HepG2 (cell line): ENCODE data around the gene UNC93A. TPM values are rescaled to one million over a fixed set of nuclear protein-coding genes. Genes with fewer than 3 reads are reported as not detected.

Source experiments
- CREB1 ChIP-seq, 2 experiments: fragments of 450-650 bp in 1 of 2; IDR thresholded peaks; 2 replicates each; pipeline ENCODE4 v1.6.1; 2016 to 2017; ENCODE audit warnings: control low read depth in 1 of 2, mild to moderate bottlenecking in 1 of 2, missing compliant biosample characterization in 1 of 2, missing genetic modification characterization in 1 of 2
- HDAC1 ChIP-seq: sonication (generic); formaldehyde crosslinking; IDR thresholded peaks from 2 replicates; pipeline ENCODE4 v1.5.1; 2020; ENCODE audit warnings: mild to moderate bottlenecking, missing genetic modification reagents
- HES4 ChIP-seq: sonication (generic); formaldehyde crosslinking; IDR thresholded peaks from 2 replicates; pipeline ENCODE4 v1.9.0; 2021; ENCODE audit warnings: mild to moderate bottlenecking, missing genetic modification reagents, borderline replicate concordance
- IRF2 ChIP-seq: IDR thresholded peaks from 2 replicates; pipeline ENCODE4 v1.6.1; 2018; ENCODE audit warnings: missing genetic modification reagents, missing compliant biosample characterization
- KDM2A ChIP-seq: sonication (generic); formaldehyde crosslinking; IDR thresholded peaks from 2 replicates; pipeline ENCODE4 v1.4.0; 2020; ENCODE audit warnings: low read depth, missing genetic modification reagents, borderline replicate concordance
- KDM4B ChIP-seq: sonication (generic); formaldehyde crosslinking; IDR thresholded peaks from 2 replicates; pipeline ENCODE4 v1.4.0; 2020; ENCODE audit warnings: missing genetic modification reagents
- NFIC ChIP-seq: IDR thresholded peaks from 2 replicates; pipeline ENCODE4 v1.6.1; 2012; ENCODE audit warnings: mild to moderate bottlenecking, low read length, inconsistent platforms
- NFKB2 ChIP-seq: sonication (generic); formaldehyde crosslinking; IDR thresholded peaks from 2 replicates; pipeline ENCODE4 v1.4.0; 2020; ENCODE audit warnings: missing genetic modification reagents, borderline replicate concordance
- POGZ ChIP-seq: sonication (generic); formaldehyde crosslinking; IDR thresholded peaks from 2 replicates; pipeline ENCODE4 v1.4.0; 2020; ENCODE audit warnings: mild to moderate bottlenecking, missing genetic modification reagents
- SATB2 ChIP-seq: sonication (generic); formaldehyde crosslinking; IDR thresholded peaks from 2 replicates; pipeline ENCODE4 v1.5.0; 2020; ENCODE audit warnings: missing genetic modification reagents
- SMYD3 ChIP-seq: sonication (generic); formaldehyde crosslinking; IDR thresholded peaks from 2 replicates; pipeline ENCODE4 v1.8.1; 2023; ENCODE audit warnings: mild to moderate bottlenecking, missing genetic modification reagents
- SNRNP70 ChIP-seq: fragments of 200-400 bp; formaldehyde crosslinking; IDR thresholded peaks from 2 replicates; pipeline ENCODE4 v1.6.1; 2017; ENCODE audit warnings: mild to moderate bottlenecking, low read depth, low read length, moderate library complexity
- SOX13 ChIP-seq, 3 experiments: fragments of 450-650 bp in 1 of 3; sonication (generic) in 1 of 3; formaldehyde crosslinking in 1 of 3; IDR thresholded peaks in 2 of 3; conservative IDR thresholded peaks in 1 of 3; 2 replicates each; pipeline versions ENCODE4 v1.5.0 to v1.6.1; 2016 to 2020; ENCODE audit warnings: antibody characterized with exemption in 1 of 3, mild to moderate bottlenecking in 1 of 3, missing compliant biosample characterization in 1 of 3, missing genetic modification reagents in 1 of 3, moderate library complexity in 1 of 3
- SPEN ChIP-seq: sonication (generic); formaldehyde crosslinking; IDR thresholded peaks from 2 replicates; pipeline ENCODE4 v1.5.1; 2020; ENCODE audit warnings: low read depth, mild to moderate bottlenecking, missing genetic modification reagents
- TMF1 ChIP-seq: sonication (generic); formaldehyde crosslinking; IDR thresholded peaks from 2 replicates; pipeline ENCODE4 v1.8.1; 2022; ENCODE audit warnings: low read depth, missing genetic modification reagents
- TOPORS ChIP-seq: sonication (generic); formaldehyde crosslinking; IDR thresholded peaks from 2 replicates; pipeline ENCODE4 v1.8.0; 2023; ENCODE audit warnings: mild to moderate bottlenecking, missing genetic modification reagents
- TSC22D2 ChIP-seq: sonication (generic); formaldehyde crosslinking; IDR thresholded peaks from 2 replicates; pipeline ENCODE4 v1.5.1; 2020; ENCODE audit warnings: missing genetic modification reagents, mild to moderate bottlenecking, borderline replicate concordance
- ZNF205 ChIP-seq: IDR thresholded peaks from 2 replicates; pipeline ENCODE4 v1.6.1; 2018; ENCODE audit warnings: missing biosample characterization, missing genetic modification reagents
- ZNF605 ChIP-seq: sonication (generic); formaldehyde crosslinking; IDR thresholded peaks from 2 replicates; pipeline ENCODE4 v1.8.0; 2022; ENCODE audit warnings: mild to moderate bottlenecking, missing genetic modification reagents
- ZNF747 ChIP-seq: sonication (generic); formaldehyde crosslinking; IDR thresholded peaks from 2 replicates; pipeline ENCODE4 v1.8.1; 2023; ENCODE audit warnings: missing genetic modification reagents, mild to moderate bottlenecking, borderline replicate concordance
- ZNF792 ChIP-seq: IDR thresholded peaks from 2 replicates; pipeline ENCODE4 v1.6.1; 2016
- polyA plus RNA-seq, 8 experiments: library from polyadenylated mRNA; depleted of rRNA in 3 of 8; stranded (reverse) in 7 of 8; unstranded in 1 of 8; fragments of >200 nt; fragmentation: Illumina TruSeq in 4 of 8; extraction: Trizol in 4 of 8; gene quantifications; 2 replicates each; pipeline versions ENCODE4 v1.2.1 to v1.2.3, GENCODE V29; 2011 to 2016; ENCODE audit warnings: low read depth in 4 of 8, missing spikeins in 1 of 8, mixed read lengths in 1 of 8; ENCODE audit not compliant: insufficient read depth in 1 of 8
- total RNA-seq, 5 experiments: library from RNA; depleted of rRNA; stranded (reverse); fragments of >200 nt; fragmentation: Illumina TruSeq; extraction: Trizol; gene quantifications; 2 replicates each; pipeline ENCODE4 v1.2.3, GENCODE V29; 2016; ENCODE audit warnings: low read depth in 1 of 5
- TF ChIP-seq, protein P1 (sequence below): sonication (generic); formaldehyde crosslinking; IDR thresholded peaks from 2 replicates; pipeline ENCODE4 v1.8.0; 2022; ENCODE audit warnings: mild to moderate bottlenecking, missing genetic modification reagents, borderline replicate concordance
- TF ChIP-seq, protein P2 (sequence below): sonication (generic); formaldehyde crosslinking; IDR thresholded peaks from 2 replicates; pipeline ENCODE4 v1.4.0; 2020; ENCODE audit warnings: low read depth, missing genetic modification reagents

UNC93A gene
- total and polyA plus RNA-seq, 2 of the 13 experiments (the other 11 are each of a cell fraction or from before 2014, with no cell fraction given): 11.0 to 42.7 TPM

DNA sequence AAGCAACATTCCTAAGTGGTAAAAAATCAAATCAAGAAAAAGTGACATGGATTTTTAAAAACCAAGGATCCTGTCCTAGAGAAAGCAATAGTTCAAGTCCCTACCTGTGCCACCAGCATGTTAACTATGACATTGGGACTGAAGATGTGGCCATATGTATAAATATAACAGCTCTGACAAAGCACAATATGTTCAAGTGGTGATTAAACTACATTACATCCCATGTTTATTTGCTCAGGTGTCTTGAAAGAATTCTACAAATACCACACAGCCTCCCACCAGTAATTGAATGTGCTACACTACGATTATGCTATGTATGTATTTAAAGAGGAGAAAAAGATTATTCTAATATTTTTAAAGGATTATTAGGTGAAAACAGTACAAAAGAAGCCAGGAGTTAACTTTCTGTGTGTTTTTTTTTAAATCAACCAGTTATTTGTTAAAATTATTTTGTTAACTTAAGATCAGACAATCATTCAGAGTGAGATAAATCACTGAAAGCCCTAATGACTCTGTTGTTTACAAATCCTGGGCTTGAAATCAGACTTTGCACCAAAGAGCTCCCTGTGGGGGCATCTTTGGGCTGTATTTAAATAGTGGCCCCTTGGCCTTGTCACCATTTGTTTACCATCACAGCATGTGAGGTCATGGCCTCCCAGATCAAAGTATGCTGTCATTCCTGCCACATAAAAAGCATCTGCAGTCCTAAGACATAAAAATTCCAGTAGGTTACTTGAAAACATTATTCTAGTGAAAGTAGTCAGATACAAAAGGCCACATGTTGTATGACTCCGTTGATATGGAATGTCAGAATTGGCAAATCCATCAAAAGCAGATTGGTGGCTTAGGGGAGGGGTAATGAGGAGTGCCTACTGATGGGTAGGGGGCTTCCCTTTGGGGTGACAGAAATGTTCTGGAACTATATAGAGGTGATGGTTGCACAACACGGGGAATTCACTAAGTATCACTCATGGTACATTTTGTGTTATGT lies 50.8 kb downstream of the UNC93A start (continued):
- peak; percentile 80; the same call in 1 of the 2 replicates for TF ChIP-seq ZNF747 (CRISPR knock-in tag)
- peak; percentile 96 for TF ChIP-seq ZNF792 (CRISPR knock-in tag)
- TF ChIP-seq TOPORS (CRISPR knock-in tag): 0 out of 2 replicates have a peak, but pooled peaks have one; percentile 34
- no peak for TF ChIP-seq TMF1 (CRISPR knock-in tag)
- TF ChIP-seq POGZ (CRISPR knock-in tag): peak; percentile 88
- TF ChIP-seq ZNF205 (CRISPR knock-in tag): peak; percentile 94
- TF ChIP-seq KDM4B (CRISPR knock-in tag): peak; percentile 94; the same call in 1 of the 2 replicates
- peak; percentile 99 for TF ChIP-seq NFIC
- no peak for TF ChIP-seq SMYD3 (CRISPR knock-in tag)
- TF ChIP-seq TSC22D2: no peak; the same call in 1 of the 2 replicates
- TF ChIP-seq SATB2 (CRISPR knock-in tag): peak; percentile 46; the same call in 1 of the 2 replicates
- no peak for TF ChIP-seq SNRNP70
- peak; percentile 61 for TF ChIP-seq ZNF605
- TF ChIP-seq HDAC1 (CRISPR knock-in tag): peak; percentile 97
- TF ChIP-seq, protein P1, sequence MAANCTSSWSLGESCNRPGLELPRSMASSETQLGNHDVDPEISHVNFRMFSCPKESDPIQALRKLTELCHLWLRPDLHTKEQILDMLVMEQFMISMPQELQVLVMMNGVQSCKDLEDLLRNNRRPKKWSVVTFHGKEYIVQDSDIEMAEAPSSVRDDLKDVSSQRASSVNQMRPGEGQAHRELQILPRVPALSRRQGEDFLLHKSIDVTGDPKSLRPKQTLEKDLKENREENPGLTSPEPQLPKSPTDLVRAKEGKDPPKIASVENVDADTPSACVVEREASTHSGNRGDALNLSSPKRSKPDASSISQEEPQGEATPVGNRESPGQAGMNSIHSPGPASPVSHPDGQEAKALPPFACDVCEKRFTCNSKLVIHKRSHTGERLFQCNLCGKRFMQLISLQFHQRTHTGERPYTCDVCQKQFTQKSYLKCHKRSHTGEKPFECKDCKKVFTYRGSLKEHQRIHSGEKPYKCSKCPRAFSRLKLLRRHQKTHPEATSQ (CRISPR knock-in tag): no peak; the same call in 1 of the 2 replicates
- no peak for TF ChIP-seq NFKB2 (CRISPR knock-in tag)
- peak; percentile 96 for TF ChIP-seq IRF2 (CRISPR knock-in tag)
- TF ChIP-seq HES4: no peak
- TF ChIP-seq CREB1 (IDR thresholded peaks at IDR 0.05): peak; percentile 90
- TF ChIP-seq CREB1 (CRISPR knock-in tag; IDR thresholded peaks at IDR 0.05): peak; percentile 91
- TF ChIP-seq KDM2A (CRISPR knock-in tag): peak; percentile 45; the same call in 1 of the 2 replicates
- TF ChIP-seq SPEN: peak; percentile 49; the same call in 1 of the 2 replicates
- TF ChIP-seq, protein P2, sequence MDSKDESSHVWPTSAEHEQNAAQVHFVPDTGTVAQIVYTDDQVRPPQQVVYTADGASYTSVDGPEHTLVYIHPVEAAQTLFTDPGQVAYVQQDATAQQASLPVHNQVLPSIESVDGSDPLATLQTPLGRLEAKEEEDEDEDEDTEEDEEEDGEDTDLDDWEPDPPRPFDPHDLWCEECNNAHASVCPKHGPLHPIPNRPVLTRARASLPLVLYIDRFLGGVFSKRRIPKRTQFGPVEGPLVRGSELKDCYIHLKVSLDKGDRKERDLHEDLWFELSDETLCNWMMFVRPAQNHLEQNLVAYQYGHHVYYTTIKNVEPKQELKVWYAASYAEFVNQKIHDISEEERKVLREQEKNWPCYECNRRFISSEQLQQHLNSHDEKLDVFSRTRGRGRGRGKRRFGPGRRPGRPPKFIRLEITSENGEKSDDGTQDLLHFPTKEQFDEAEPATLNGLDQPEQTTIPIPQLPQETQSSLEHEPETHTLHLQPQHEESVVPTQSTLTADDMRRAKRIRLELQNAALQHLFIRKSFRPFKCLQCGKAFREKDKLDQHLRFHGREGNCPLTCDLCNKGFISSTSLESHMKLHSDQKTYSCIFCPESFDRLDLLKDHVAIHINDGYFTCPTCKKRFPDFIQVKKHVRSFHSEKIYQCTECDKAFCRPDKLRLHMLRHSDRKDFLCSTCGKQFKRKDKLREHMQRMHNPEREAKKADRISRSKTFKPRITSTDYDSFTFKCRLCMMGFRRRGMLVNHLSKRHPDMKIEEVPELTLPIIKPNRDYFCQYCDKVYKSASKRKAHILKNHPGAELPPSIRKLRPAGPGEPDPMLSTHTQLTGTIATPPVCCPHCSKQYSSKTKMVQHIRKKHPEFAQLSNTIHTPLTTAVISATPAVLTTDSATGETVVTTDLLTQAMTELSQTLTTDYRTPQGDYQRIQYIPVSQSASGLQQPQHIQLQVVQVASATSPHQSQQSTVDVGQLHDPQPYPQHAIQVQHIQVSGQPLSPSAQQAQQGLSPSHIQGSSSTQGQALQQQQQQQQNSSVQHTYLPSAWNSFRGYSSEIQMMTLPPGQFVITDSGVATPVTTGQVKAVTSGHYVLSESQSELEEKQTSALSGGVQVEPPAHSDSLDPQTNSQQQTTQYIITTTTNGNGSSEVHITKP (CRISPR knock-in tag): peak; percentile 83; the same call in 1 of the 2 replicates
- TF ChIP-seq SOX13 (IDR thresholded peaks at IDR 0.05): peak; percentile 95
- peak in 1 of 2 experiments; percentile 99; a peak in 2 of 4 replicates for TF ChIP-seq SOX13 (CRISPR knock-in tag; conservative IDR thresholded peaks at IDR 0.05 in 1 of 2, IDR thresholded peaks at IDR 0.05 in 1 of 2)
